Measurements from ENCODE around the gene ALOX15.
"Not testable (repeated sequence)": the region's sequence is repeated elsewhere in the genome, so short reads cannot be mapped to it uniquely, and the experiment has no call there.

The ALOX15 gene

GRCh38 chr17:4641297-4642195 is at the start of gene ALOX15:
Gene ALOX15 (minus strand): TSS chr17:4641678. CDS start chr17:4641651, 27 bp downstream.
- DNase-seq, result no peak

- DNase-seq, result no peak
Observed at GRCh38 chr17:4690745-4691144, 49.3 kb upstream of the ALOX15 start.

GRCh38 chr17:4689872-4690271 is 48.4 kb upstream of the ALOX15 start:
- not testable (repeated sequence) for DNase-seq

GRCh38 chr17:4683739-4684138 is 42.3 kb upstream of the ALOX15 start:
- not testable (repeated sequence) for DNase-seq

- DNase-seq, result no peak
Observed at GRCh38 chr17:4679658-4680057, 38.2 kb upstream of the ALOX15 start.

- no peak for DNase-seq
Observed at GRCh38 chr17:4678448-4679026, 37.1 kb upstream of the ALOX15 start.

GRCh38 chr17:4676791-4677190 is 35.3 kb upstream of the ALOX15 start:
- no peak for DNase-seq

- no peak for DNase-seq
Observed at GRCh38 chr17:4675791-4676190, 34.3 kb upstream of the ALOX15 start.

- no peak for DNase-seq
Observed at GRCh38 chr17:4674685-4674998, 33.2 kb upstream of the ALOX15 start.

GRCh38 chr17:4673986-4674684 is 32.7 kb upstream of the ALOX15 start:
- no peak for DNase-seq

- DNase-seq, result no peak
Observed at GRCh38 chr17:4673169-4673568, 31.7 kb upstream of the ALOX15 start.

- no peak for DNase-seq
Observed at GRCh38 chr17:4672751-4673150, 31.3 kb upstream of the ALOX15 start.

GRCh38 chr17:4672055-4672630 is 30.7 kb upstream of the ALOX15 start:
- DNase-seq, result no peak

GRCh38 chr17:4667166-4667565 is 25.7 kb upstream of the ALOX15 start:
- no peak for DNase-seq

GRCh38 chr17:4666296-4666695 is 24.8 kb upstream of the ALOX15 start:
- no peak for DNase-seq

GRCh38 chr17:4665027-4665426 is 23.5 kb upstream of the ALOX15 start:
- DNase-seq, result no peak

- DNase-seq, result no peak
Observed at GRCh38 chr17:4664230-4664629, 22.8 kb upstream of the ALOX15 start.

- no peak for DNase-seq
Observed at GRCh38 chr17:4663711-4664110, 22.2 kb upstream of the ALOX15 start.

- peak in 1 of 2 donors; percentile 85 for DNase-seq
Observed at GRCh38 chr17:4658478-4659305, 17.2 kb upstream of the ALOX15 start.

GRCh38 chr17:4657678-4658077 is 16.2 kb upstream of the ALOX15 start:
- no peak for DNase-seq

GRCh38 chr17:4655933-4656332 is 14.5 kb upstream of the ALOX15 start:
- DNase-seq, result not testable (repeated sequence)

GRCh38 chr17:4652997-4653396 is 11.5 kb upstream of the ALOX15 start:
- DNase-seq, result no peak

- DNase-seq, result no peak
Observed at GRCh38 chr17:4648741-4649140, 7.3 kb upstream of the ALOX15 start.
